Keratinocyte (primary cell): ENCODE results near the gene INPP5A.

Experiments
- CTCF ChIP-seq, 3 experiments: IDR thresholded peaks in 1 of 3; conservative IDR thresholded peaks in 1 of 3; optimal IDR thresholded peaks in 1 of 3; 2 replicates in 2 of 3; 3 replicates in 1 of 3; pipeline versions ENCODE3 to v1.5.1; 2011; ENCODE audit warnings: low read length in 3 of 3, mild to moderate bottlenecking in 3 of 3, moderate library complexity in 2 of 3, control low read depth in 1 of 3, inconsistent platforms in 1 of 3; ENCODE audit not compliant: insufficient read depth in 2 of 3; ENCODE audit errors: extremely low read depth in 1 of 3
- EZH2 ChIP-seq: IDR thresholded peaks from one replicate; pipeline ENCODE4 v1.6.1; 2012; ENCODE audit warnings: inconsistent platforms, mild to moderate bottlenecking, low read length, moderate library complexity

GRCh38 chr10:132739225-132739613 is 201.6 kb downstream of the INPP5A start:
- TF ChIP-seq EZH2, result no peak
- TF ChIP-seq CTCF (optimal IDR thresholded peaks at IDR 0.05 in 1 of 3, IDR thresholded peaks at IDR 0.05 in 1 of 3, conservative IDR thresholded peaks at IDR 0.05 in 1 of 3; ENCODE audit: extremely low read depth in 1 of 3, insufficient read depth in 2 of 3, low read length in 3 of 3), result no peak
